Measurements from ENCODE around the gene CNTNAP5.

Gene CNTNAP5

GRCh38 chr2:124558277-124558905 lies 533.3 kb downstream of the CNTNAP5 start:
- no peak for DNase-seq (ENCODE audit: low read depth)

- no peak for DNase-seq (ENCODE audit: low read depth)
Measured at GRCh38 chr2:124559236-124559635, 534.1 kb downstream of the CNTNAP5 start.

GRCh38 chr2:124560592-124561112 lies 535.6 kb downstream of the CNTNAP5 start:
- DNase-seq (ENCODE audit: low read depth), result no peak

- no peak for DNase-seq (ENCODE audit: low read depth)
Measured at GRCh38 chr2:124561486-124561885, 536.4 kb downstream of the CNTNAP5 start.

- DNase-seq (ENCODE audit: low read depth), result no peak
Measured at GRCh38 chr2:124563426-124563825, 538.3 kb downstream of the CNTNAP5 start.

GRCh38 chr2:124566518-124566970 lies 541.5 kb downstream of the CNTNAP5 start:
- DNase-seq (ENCODE audit: low read depth), result no peak

GRCh38 chr2:124570872-124571271 lies 545.8 kb downstream of the CNTNAP5 start:
- no peak for DNase-seq (ENCODE audit: low read depth)

- no peak for DNase-seq (ENCODE audit: low read depth)
Measured at GRCh38 chr2:124571836-124572235, 546.7 kb downstream of the CNTNAP5 start.

GRCh38 chr2:124572934-124573634 lies 548.0 kb downstream of the CNTNAP5 start:
- no peak for DNase-seq (ENCODE audit: low read depth)

- no peak for DNase-seq (ENCODE audit: low read depth)
Measured at GRCh38 chr2:124575497-124575896, 550.4 kb downstream of the CNTNAP5 start.

- no peak for DNase-seq (ENCODE audit: low read depth)
Measured at GRCh38 chr2:124580263-124580662, 555.2 kb downstream of the CNTNAP5 start.

- DNase-seq (ENCODE audit: low read depth), result no peak
Measured at GRCh38 chr2:124582387-124582786, 557.3 kb downstream of the CNTNAP5 start.

- no peak for DNase-seq (ENCODE audit: low read depth)
Measured at GRCh38 chr2:124584615-124585014, 559.5 kb downstream of the CNTNAP5 start.

- no peak for DNase-seq (ENCODE audit: low read depth)
Measured at GRCh38 chr2:124585277-124585676, 560.2 kb downstream of the CNTNAP5 start.

- DNase-seq (ENCODE audit: low read depth), result no peak
Measured at GRCh38 chr2:124586210-124586609, 561.1 kb downstream of the CNTNAP5 start.

- DNase-seq (ENCODE audit: low read depth), result no peak
Measured at GRCh38 chr2:124586835-124587234, 561.7 kb downstream of the CNTNAP5 start.

- DNase-seq (ENCODE audit: low read depth), result no peak
Measured at GRCh38 chr2:124589971-124590370, 564.9 kb downstream of the CNTNAP5 start.

GRCh38 chr2:124602759-124603158 lies 577.7 kb downstream of the CNTNAP5 start:
- DNase-seq (ENCODE audit: low read depth), result no peak

GRCh38 chr2:124604940-124605339 lies 579.9 kb downstream of the CNTNAP5 start:
- DNase-seq (ENCODE audit: low read depth), result no peak

GRCh38 chr2:124607679-124608078 lies 582.6 kb downstream of the CNTNAP5 start:
- DNase-seq (ENCODE audit: low read depth), result no peak

GRCh38 chr2:124609667-124610066 lies 584.6 kb downstream of the CNTNAP5 start:
- no peak for DNase-seq (ENCODE audit: low read depth)

- no peak for DNase-seq (ENCODE audit: low read depth)
Measured at GRCh38 chr2:124610141-124610540, 585.1 kb downstream of the CNTNAP5 start.

GRCh38 chr2:124610866-124611265 lies 585.8 kb downstream of the CNTNAP5 start:
- no peak for DNase-seq (ENCODE audit: low read depth)

GRCh38 chr2:124623560-124623959 lies 598.5 kb downstream of the CNTNAP5 start:
- DNase-seq (ENCODE audit: low read depth), result no peak
